Parathyroid adenoma (tissue), 2 donors: ENCODE results near the gene PRKG1.

ENCODE experiments used
- H2AFZ ChIP-seq: fragments of 300-600 bp; sonication (generic); one replicate; pipeline ENCODE4 v1.7.0; 2017; ENCODE audit warnings: antibody characterized with exemption, mild to moderate bottlenecking
- H3K27ac ChIP-seq: fragments of 300-600 bp; sonication (generic); one replicate; pipeline ENCODE4 v1.7.0; 2017
- H3K27me3 ChIP-seq: fragments of 300-600 bp; sonication (generic); one replicate; pipeline ENCODE4 v1.7.0; 2017; ENCODE audit warnings: low read length; ENCODE audit not compliant: control insufficient read depth, insufficient read depth
- H3K36me3 ChIP-seq: fragments of 300-600 bp; sonication (generic); one replicate; pipeline ENCODE4 v1.7.0; 2017; ENCODE audit warnings: low read length; ENCODE audit not compliant: control insufficient read depth, insufficient read depth
- H3K4me1 ChIP-seq: fragments of 300-600 bp; sonication (generic); one replicate; pipeline ENCODE4 v1.7.0; 2017; ENCODE audit warnings: control low read depth
- H3K4me2 ChIP-seq: fragments of 300-600 bp; sonication (generic); one replicate; pipeline ENCODE4 v1.7.0; 2017; ENCODE audit warnings: low read length
- H3K4me3 ChIP-seq: fragments of 300-600 bp; sonication (generic); one replicate; pipeline ENCODE4 v1.7.0; 2017; ENCODE audit warnings: low read depth, low read length
- H3K79me2 ChIP-seq: fragments of 300-600 bp; sonication (generic); one replicate; pipeline ENCODE4 v1.7.0; 2017; ENCODE audit warnings: control low read depth
- H3K9ac ChIP-seq: fragments of 300-600 bp; sonication (generic); one replicate; pipeline ENCODE4 v1.7.0; 2017; ENCODE audit warnings: mild to moderate bottlenecking
- H3K9me3 ChIP-seq: fragments of 300-600 bp; sonication (generic); one replicate; pipeline ENCODE4 v1.7.0; 2017; ENCODE audit warnings: low read length; ENCODE audit not compliant: control insufficient read depth
- TF ChIP-seq, protein P1 (sequence below): fragments of 300-600 bp; sonication (generic); IDR thresholded peaks from one replicate; pipeline ENCODE4 v1.7.0; 2017; ENCODE audit warnings: antibody characterized with exemption, mild to moderate bottlenecking
- donor health status: primary hyperparathyroidism.

Gene PRKG1

DNA sequence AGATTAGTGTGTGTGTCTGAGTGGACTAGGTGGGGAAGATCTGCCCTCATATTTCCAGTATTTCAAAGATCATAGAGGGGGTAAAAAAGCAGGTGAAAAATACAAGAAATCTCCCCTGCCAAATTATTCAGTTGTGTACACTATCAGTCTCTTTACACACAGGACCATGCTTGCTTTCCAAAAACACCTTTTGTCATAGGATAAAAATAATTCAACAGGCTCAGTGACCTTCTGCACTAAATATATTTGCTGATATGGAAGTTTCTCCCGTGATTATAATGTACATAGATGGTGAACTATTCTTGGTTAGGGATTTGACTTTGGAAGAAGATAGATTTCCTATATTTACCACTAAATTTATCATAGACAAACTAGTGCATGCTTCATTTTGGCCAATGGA is 649.8 kb downstream of the PRKG1 start:
- no peaks in the 10 kb centered on the region for H3K36me3 ChIP-seq
- TF ChIP-seq, protein P1, sequence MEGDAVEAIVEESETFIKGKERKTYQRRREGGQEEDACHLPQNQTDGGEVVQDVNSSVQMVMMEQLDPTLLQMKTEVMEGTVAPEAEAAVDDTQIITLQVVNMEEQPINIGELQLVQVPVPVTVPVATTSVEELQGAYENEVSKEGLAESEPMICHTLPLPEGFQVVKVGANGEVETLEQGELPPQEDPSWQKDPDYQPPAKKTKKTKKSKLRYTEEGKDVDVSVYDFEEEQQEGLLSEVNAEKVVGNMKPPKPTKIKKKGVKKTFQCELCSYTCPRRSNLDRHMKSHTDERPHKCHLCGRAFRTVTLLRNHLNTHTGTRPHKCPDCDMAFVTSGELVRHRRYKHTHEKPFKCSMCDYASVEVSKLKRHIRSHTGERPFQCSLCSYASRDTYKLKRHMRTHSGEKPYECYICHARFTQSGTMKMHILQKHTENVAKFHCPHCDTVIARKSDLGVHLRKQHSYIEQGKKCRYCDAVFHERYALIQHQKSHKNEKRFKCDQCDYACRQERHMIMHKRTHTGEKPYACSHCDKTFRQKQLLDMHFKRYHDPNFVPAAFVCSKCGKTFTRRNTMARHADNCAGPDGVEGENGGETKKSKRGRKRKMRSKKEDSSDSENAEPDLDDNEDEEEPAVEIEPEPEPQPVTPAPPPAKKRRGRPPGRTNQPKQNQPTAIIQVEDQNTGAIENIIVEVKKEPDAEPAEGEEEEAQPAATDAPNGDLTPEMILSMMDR: no peak

DNA sequence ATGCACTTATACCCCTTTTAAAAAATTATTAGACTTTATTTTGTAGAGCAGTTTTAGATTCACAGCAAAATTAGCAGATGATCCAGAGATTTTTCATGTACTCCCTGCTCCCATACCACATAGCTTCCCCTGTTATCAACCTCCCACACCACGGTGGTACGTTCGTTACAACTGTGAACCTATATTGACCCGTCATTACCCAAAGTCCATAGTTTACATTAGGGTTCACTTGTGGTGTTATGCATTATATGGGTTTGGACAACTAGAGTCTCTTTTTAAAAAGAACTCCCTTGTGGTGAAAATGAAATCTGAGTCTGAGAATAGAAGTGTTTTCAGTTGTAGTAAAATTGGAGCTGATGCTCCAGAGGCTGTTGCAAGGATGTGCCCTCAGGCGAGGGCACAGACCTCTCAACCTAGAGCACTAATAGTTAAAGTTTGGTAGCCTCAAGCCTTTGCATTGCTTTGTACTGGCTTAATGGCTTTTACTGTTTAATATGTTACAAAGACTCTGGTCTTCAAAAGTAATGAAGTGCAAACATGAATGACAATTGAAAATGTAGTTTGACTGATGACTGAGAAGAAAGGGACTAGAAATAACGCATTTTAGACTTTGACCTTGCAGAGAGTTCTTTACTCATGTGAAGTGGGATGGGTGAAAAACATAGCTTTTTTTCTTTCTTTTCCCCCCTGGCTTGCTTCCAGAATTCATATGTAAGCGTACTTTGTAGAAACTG is 655.7 kb downstream of the PRKG1 start:
- no peaks in the 10 kb centered on the region for H3K4me1 ChIP-seq
- no peak overlapping the region for H3K4me2 ChIP-seq
- H2AFZ ChIP-seq: no peak overlapping the region
- H3K9me3 ChIP-seq: no peaks in the 10 kb centered on the region
- H3K27ac ChIP-seq: no peak overlapping the region
- TF ChIP-seq, protein P1: no peak
- H3K4me3 ChIP-seq: no peak overlapping the region
- H3K27me3 ChIP-seq: no peaks in the 10 kb centered on the region
- H3K36me3 ChIP-seq: no peaks in the 10 kb centered on the region
- H3K9ac ChIP-seq: no peak overlapping the region
- no peaks in the 10 kb centered on the region for H3K79me2 ChIP-seq

More for the DNA sequence above, 649.8 kb downstream of the PRKG1 start:
- H3K79me2 ChIP-seq: no peaks in the 10 kb centered on the region
- H3K4me3 ChIP-seq: no peak overlapping the region
- H3K9me3 ChIP-seq: no peaks in the 10 kb centered on the region
- no peak overlapping the region for H3K4me2 ChIP-seq
- no peak overlapping the region for H2AFZ ChIP-seq
- no peaks in the 10 kb centered on the region for H3K27me3 ChIP-seq
- H3K4me1 ChIP-seq: no peaks in the 10 kb centered on the region
- H3K9ac ChIP-seq: no peak overlapping the region
- no peak overlapping the region for H3K27ac ChIP-seq

DNA sequence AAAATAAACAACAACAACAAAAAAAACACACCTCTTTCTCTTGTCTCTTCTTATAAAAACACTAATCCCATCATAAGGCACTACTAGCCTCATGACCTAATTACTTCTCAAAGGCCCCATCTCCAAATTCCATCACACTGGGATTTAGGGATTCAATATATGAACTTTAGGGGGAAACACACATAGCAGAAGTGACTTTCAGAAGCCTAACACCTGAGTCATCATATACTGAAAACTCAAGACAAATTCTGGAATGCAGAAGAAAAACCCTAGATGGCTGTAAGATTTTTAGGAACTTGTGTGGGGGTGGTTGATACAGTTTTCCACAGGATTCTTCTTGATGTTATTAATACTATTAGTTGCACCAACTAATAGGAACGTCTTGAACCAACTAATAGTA is 658.8 kb downstream of the PRKG1 start:
- no peak overlapping the region for H3K27ac ChIP-seq
- no peaks in the 10 kb centered on the region for H3K9me3 ChIP-seq
- no peaks in the 10 kb centered on the region for H3K36me3 ChIP-seq
- no peak overlapping the region for H3K4me3 ChIP-seq
- H2AFZ ChIP-seq: no peak overlapping the region
- no peaks in the 10 kb centered on the region for H3K4me1 ChIP-seq
- TF ChIP-seq, protein P1: no peak
- H3K4me2 ChIP-seq: no peak overlapping the region
- H3K27me3 ChIP-seq: no peaks in the 10 kb centered on the region
- no peaks in the 10 kb centered on the region for H3K79me2 ChIP-seq
- H3K9ac ChIP-seq: no peak overlapping the region

DNA sequence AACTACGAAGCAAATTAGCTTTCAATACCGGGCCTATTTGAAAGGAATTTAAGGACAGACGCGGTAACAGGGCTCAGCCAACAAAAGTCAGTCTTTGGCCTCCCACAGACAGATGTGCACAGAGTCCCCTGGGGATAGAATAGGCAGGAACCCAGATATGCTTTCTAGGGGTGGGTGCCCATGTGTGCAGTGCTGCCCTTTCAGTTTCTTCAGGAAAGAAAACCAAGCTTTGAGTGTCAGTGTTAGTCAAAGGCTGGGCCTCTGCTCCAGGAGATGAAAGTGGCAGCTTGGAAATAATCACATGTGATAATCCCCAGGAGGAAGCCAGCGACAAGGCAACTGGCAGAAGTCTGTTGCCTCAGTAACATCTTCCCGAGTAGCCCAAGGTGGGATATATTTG is 668.9 kb downstream of the PRKG1 start:
- H3K79me2 ChIP-seq: no peaks in the 10 kb centered on the region
- no peak overlapping the region for H3K4me3 ChIP-seq
- H3K4me2 ChIP-seq: no peak overlapping the region
- H3K4me1 ChIP-seq: no peaks in the 10 kb centered on the region
- H3K9ac ChIP-seq: no peak overlapping the region
- H3K27ac ChIP-seq: no peak overlapping the region
- no peaks in the 10 kb centered on the region for H3K36me3 ChIP-seq
- H3K27me3 ChIP-seq: no peaks in the 10 kb centered on the region
- no peaks in the 10 kb centered on the region for H3K9me3 ChIP-seq
- no peak overlapping the region for H2AFZ ChIP-seq
- TF ChIP-seq, protein P1: no peak
